HEK293 (cell line): ENCODE results near the gene GRAMD1C.

Source experiments
- CTCF ChIA-PET: fragments of 350-600 bp; formaldehyde crosslinking; extraction: SDS; loops from one replicate; lab custom pipeline; 2021; ENCODE audit warnings: antibody characterized with exemption; lab: Yijun Ruan, JAX
- POLR2A ChIA-PET: fragments of 300-600 bp; formaldehyde crosslinking; extraction: SDS; loops from one replicate; lab custom pipeline; 2020; ENCODE audit warnings: antibody characterized with exemption, inconsistent platforms; lab: Yijun Ruan, JAX
- H3K27ac ChIP-seq: fragments of 200-500 bp; sonication (Bioruptor generic); 2 replicates; pipeline ENCODE4 v1.5.1; 2014; ENCODE audit warnings: low read depth, low read length, control low read depth, inconsistent platforms; ENCODE audit errors: extremely low read depth
- H3K36me3 ChIP-seq, 2 experiments: fragments of 200-500 bp in 1 of 2; sonication (Bioruptor generic) in 1 of 2; 1 replicate in 1 of 2; 2 replicates in 1 of 2; pipeline ENCODE4 v1.5.1; 2014 to 2017; ENCODE audit warnings: inconsistent platforms in 2 of 2, low read length in 2 of 2; ENCODE audit not compliant: control insufficient read depth in 2 of 2, insufficient read depth in 1 of 2
- H3K4me1 ChIP-seq: fragments of 200-500 bp; sonication (Bioruptor generic); 2 replicates; pipeline ENCODE4 v1.5.1; 2014; ENCODE audit warnings: mild to moderate bottlenecking, low read length, inconsistent platforms; ENCODE audit not compliant: control insufficient read depth, insufficient read depth
- H3K4me3 ChIP-seq: 2 replicates; pipeline ENCODE4 v1.5.1; 2011; ENCODE audit warnings: low read depth, mild to moderate bottlenecking, control low read depth, low read length, moderate library complexity
- H3K9me3 ChIP-seq: fragments of 200-500 bp; sonication (Bioruptor generic); 2 replicates; pipeline ENCODE4 v1.5.1; 2014; ENCODE audit warnings: low read depth, low read length, inconsistent platforms; ENCODE audit not compliant: control insufficient read depth, insufficient read depth
- GLIS1 ChIP-seq: fragments of 450-650 bp; formaldehyde crosslinking; IDR thresholded peaks from 2 replicates; pipeline ENCODE4 v1.5.1; 2016; ENCODE audit warnings: missing biosample characterization, missing genetic modification characterization
- KLF10 ChIP-seq: fragments of 450-650 bp; IDR thresholded peaks from 2 replicates; pipeline ENCODE4 v1.5.1; 2018; ENCODE audit warnings: missing biosample characterization, mild to moderate bottlenecking, missing genetic modification characterization
- KLF9 ChIP-seq: fragments of 450-650 bp; formaldehyde crosslinking; IDR thresholded peaks from 2 replicates; pipeline ENCODE4 v1.5.1; 2016; ENCODE audit warnings: missing biosample characterization, missing genetic modification characterization, low read depth
- OSR2 ChIP-seq: fragments of 450-650 bp; formaldehyde crosslinking; IDR thresholded peaks from 2 replicates; pipeline ENCODE4 v1.5.1; 2016; ENCODE audit warnings: missing biosample characterization, missing genetic modification characterization
- PRDM10 ChIP-seq: fragments of 450-650 bp; formaldehyde crosslinking; IDR thresholded peaks from 2 replicates; pipeline ENCODE4 v1.5.1; 2016; ENCODE audit warnings: missing biosample characterization, missing genetic modification characterization
- REST ChIP-seq: fragments of 450-650 bp; formaldehyde crosslinking; IDR thresholded peaks from 2 replicates; pipeline ENCODE4 v1.5.1; 2016; ENCODE audit warnings: missing biosample characterization, missing genetic modification characterization
- SP3 ChIP-seq: fragments of 450-650 bp; formaldehyde crosslinking; IDR thresholded peaks from 2 replicates; pipeline ENCODE4 v1.5.1; 2016; ENCODE audit warnings: missing biosample characterization, missing genetic modification characterization
- TCF7L2 ChIP-seq: IDR thresholded peaks from 2 replicates; pipeline ENCODE4 v1.6.1; 2011; ENCODE audit warnings: low read depth, mild to moderate bottlenecking, inconsistent platforms, low read length, moderate library complexity, borderline replicate concordance
- ZNF155 ChIP-seq: fragments of 450-650 bp; formaldehyde crosslinking; IDR thresholded peaks from 2 replicates; pipeline ENCODE4 v1.5.1; 2016; ENCODE audit warnings: missing biosample characterization, missing genetic modification characterization
- ZNF169 ChIP-seq: fragments of 450-650 bp; formaldehyde crosslinking; IDR thresholded peaks from 2 replicates; pipeline ENCODE4 v1.5.1; 2016; ENCODE audit warnings: missing biosample characterization, missing genetic modification characterization
- ZNF23 ChIP-seq: fragments of 450-650 bp; formaldehyde crosslinking; IDR thresholded peaks from 2 replicates; pipeline ENCODE4 v1.5.1; 2016; ENCODE audit warnings: missing biosample characterization, missing genetic modification characterization, borderline replicate concordance
- ZNF248 ChIP-seq: fragments of 450-650 bp; formaldehyde crosslinking; IDR thresholded peaks from 2 replicates; pipeline ENCODE4 v1.5.1; 2017; ENCODE audit warnings: missing biosample characterization, missing genetic modification characterization
- ZNF473 ChIP-seq: fragments of 450-650 bp; formaldehyde crosslinking; IDR thresholded peaks from 2 replicates; pipeline ENCODE4 v1.5.1; 2017; ENCODE audit warnings: missing biosample characterization, missing genetic modification characterization
- ZNF521 ChIP-seq: fragments of 450-650 bp; formaldehyde crosslinking; IDR thresholded peaks from 2 replicates; pipeline ENCODE4 v1.5.1; 2017; ENCODE audit warnings: missing biosample characterization, mild to moderate bottlenecking, missing genetic modification characterization
- ZNF555 ChIP-seq: fragments of 450-650 bp; formaldehyde crosslinking; conservative IDR thresholded peaks from 2 replicates; pipeline ENCODE4 v1.5.1; 2017; ENCODE audit warnings: missing biosample characterization, mild to moderate bottlenecking, missing genetic modification characterization, inconsistent platforms
- ZNF654 ChIP-seq: fragments of 450-650 bp; formaldehyde crosslinking; IDR thresholded peaks from 2 replicates; pipeline ENCODE4 v1.5.1; 2016; ENCODE audit warnings: low read depth, missing biosample characterization, missing genetic modification characterization
- ZNF670 ChIP-seq: fragments of 450-650 bp; formaldehyde crosslinking; IDR thresholded peaks from 2 replicates; pipeline ENCODE4 v1.5.1; 2016; ENCODE audit warnings: missing biosample characterization, missing genetic modification characterization, low read depth
- ZNF777 ChIP-seq: fragments of 450-650 bp; formaldehyde crosslinking; IDR thresholded peaks from 2 replicates; pipeline ENCODE4 v1.5.1; 2017; ENCODE audit warnings: missing biosample characterization, missing genetic modification characterization, borderline replicate concordance
- ZNF785 ChIP-seq: fragments of 450-650 bp; formaldehyde crosslinking; IDR thresholded peaks from 2 replicates; pipeline ENCODE4 v1.5.1; 2016; ENCODE audit warnings: missing biosample characterization, missing genetic modification characterization
- TF ChIP-seq, protein P1 (sequence below): fragments of 450-650 bp; formaldehyde crosslinking; IDR thresholded peaks from 2 replicates; pipeline ENCODE4 v1.5.1; 2016; ENCODE audit warnings: missing biosample characterization, missing genetic modification characterization, borderline replicate concordance

The GRAMD1C gene

GRCh38 chr3:113968986-113969385 lies 130.4 kb downstream of the GRAMD1C start (continued):
- no peak for TF ChIP-seq ZNF785 (tag by site-specific recombination)
- TF ChIP-seq, all 188 proteins: peak for 0

DNA sequence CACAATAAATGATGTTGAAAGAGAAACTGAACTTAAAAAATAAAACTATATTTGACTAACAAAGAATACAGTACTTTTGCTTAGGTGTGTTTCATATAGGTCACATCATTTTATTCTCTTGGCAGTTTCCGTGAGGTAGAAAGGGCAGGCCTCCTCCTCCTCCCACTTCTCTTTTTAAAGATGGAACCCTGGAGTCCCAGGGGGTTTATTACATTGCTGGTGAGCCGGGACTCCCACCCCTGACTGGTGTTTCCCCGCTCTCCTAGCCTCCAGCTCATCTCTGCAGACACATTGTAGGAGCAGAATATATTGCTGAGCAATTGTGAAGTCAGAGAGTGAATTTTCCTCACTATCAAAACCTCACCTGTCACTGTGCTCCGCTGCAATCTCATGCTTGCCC lies 139.2 kb downstream of the GRAMD1C start:
- H3K9me3 ChIP-seq = no peaks in the 10 kb centered on the region
- no peak for TF ChIP-seq ZNF555 (tag by site-specific recombination)
- no peak for TF ChIP-seq ZNF155
- no peak for TF ChIP-seq GLIS1
- no peak for TF ChIP-seq KLF9 (tag by site-specific recombination)
- TF ChIP-seq KLF10 = no peak
- no peak for TF ChIP-seq ZNF169 (tag by site-specific recombination)
- TF ChIP-seq ZNF654 = no peak
- TF ChIP-seq ZNF670 (tag by site-specific recombination) = no peak
- TF ChIP-seq ZNF521 (tag by site-specific recombination) = no peak
- TF ChIP-seq, protein P1, sequence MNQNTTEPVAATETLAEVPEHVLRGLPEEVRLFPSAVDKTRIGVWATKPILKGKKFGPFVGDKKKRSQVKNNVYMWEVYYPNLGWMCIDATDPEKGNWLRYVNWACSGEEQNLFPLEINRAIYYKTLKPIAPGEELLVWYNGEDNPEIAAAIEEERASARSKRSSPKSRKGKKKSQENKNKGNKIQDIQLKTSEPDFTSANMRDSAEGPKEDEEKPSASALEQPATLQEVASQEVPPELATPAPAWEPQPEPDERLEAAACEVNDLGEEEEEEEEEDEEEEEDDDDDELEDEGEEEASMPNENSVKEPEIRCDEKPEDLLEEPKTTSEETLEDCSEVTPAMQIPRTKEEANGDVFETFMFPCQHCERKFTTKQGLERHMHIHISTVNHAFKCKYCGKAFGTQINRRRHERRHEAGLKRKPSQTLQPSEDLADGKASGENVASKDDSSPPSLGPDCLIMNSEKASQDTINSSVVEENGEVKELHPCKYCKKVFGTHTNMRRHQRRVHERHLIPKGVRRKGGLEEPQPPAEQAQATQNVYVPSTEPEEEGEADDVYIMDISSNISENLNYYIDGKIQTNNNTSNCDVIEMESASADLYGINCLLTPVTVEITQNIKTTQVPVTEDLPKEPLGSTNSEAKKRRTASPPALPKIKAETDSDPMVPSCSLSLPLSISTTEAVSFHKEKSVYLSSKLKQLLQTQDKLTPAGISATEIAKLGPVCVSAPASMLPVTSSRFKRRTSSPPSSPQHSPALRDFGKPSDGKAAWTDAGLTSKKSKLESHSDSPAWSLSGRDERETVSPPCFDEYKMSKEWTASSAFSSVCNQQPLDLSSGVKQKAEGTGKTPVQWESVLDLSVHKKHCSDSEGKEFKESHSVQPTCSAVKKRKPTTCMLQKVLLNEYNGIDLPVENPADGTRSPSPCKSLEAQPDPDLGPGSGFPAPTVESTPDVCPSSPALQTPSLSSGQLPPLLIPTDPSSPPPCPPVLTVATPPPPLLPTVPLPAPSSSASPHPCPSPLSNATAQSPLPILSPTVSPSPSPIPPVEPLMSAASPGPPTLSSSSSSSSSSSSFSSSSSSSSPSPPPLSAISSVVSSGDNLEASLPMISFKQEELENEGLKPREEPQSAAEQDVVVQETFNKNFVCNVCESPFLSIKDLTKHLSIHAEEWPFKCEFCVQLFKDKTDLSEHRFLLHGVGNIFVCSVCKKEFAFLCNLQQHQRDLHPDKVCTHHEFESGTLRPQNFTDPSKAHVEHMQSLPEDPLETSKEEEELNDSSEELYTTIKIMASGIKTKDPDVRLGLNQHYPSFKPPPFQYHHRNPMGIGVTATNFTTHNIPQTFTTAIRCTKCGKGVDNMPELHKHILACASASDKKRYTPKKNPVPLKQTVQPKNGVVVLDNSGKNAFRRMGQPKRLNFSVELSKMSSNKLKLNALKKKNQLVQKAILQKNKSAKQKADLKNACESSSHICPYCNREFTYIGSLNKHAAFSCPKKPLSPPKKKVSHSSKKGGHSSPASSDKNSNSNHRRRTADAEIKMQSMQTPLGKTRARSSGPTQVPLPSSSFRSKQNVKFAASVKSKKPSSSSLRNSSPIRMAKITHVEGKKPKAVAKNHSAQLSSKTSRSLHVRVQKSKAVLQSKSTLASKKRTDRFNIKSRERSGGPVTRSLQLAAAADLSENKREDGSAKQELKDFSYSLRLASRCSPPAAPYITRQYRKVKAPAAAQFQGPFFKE (tag by site-specific recombination) = no peak
- no peak for TF ChIP-seq ZNF23 (tag by site-specific recombination)
- no peak for TF ChIP-seq ZNF248 (tag by site-specific recombination)
- no peak for TF ChIP-seq TCF7L2
- no peak overlapping the region for H3K4me3 ChIP-seq
- no peaks in the 10 kb centered on the region for H3K4me1 ChIP-seq
- H3K27ac ChIP-seq = no peak overlapping the region
- POLR2A ChIA-PET = no interaction called here
- peaks cover 0 to 2% of the 10 kb centered on the region in 2 experiments; a peak in 1 of 3 replicates for H3K36me3 ChIP-seq
- CTCF ChIA-PET = no interaction called here

GRCh38 chr3:113979916-113980315 lies 141.3 kb downstream of the GRAMD1C start:
- Histone ChIP-seq H3K36me3 (peaks cover 0 to 2% of the 10 kb centered on the region in 2 experiments; a peak in 1 of 3 replicates), H3K4me3 (no peak overlapping the region), H3K27ac (no peak overlapping the region), H3K9me3 (no peaks in the 10 kb centered on the region), H3K4me1 (no peaks in the 10 kb centered on the region)
- ChIA-PET POLR2A (no interaction called here), CTCF (no interaction called here)
- no peak for TF ChIP-seq ZNF555 (tag by site-specific recombination)
- no peak for TF ChIP-seq ZNF473
- TF ChIP-seq OSR2 (tag by site-specific recombination) = no peak
- no peak for TF ChIP-seq SP3 (tag by site-specific recombination)
- no peak for TF ChIP-seq ZNF777 (tag by site-specific recombination)
- no peak for TF ChIP-seq REST (tag by site-specific recombination)
- no peak for TF ChIP-seq PRDM10 (tag by site-specific recombination)
